ENCODE measurements around the gene SPTB. TPM values are rescaled to one million over a fixed set of nuclear protein-coding genes. Genes with fewer than 3 reads are reported as not detected.

Gene SPTB
- total and polyA plus RNA-seq, 10 of the 15 experiments (the other 5 are each of a cell fraction or from before 2014, with no cell fraction given) = under 0.01 to 0.04 (median 0.02) TPM; not detected in 4

DNA sequence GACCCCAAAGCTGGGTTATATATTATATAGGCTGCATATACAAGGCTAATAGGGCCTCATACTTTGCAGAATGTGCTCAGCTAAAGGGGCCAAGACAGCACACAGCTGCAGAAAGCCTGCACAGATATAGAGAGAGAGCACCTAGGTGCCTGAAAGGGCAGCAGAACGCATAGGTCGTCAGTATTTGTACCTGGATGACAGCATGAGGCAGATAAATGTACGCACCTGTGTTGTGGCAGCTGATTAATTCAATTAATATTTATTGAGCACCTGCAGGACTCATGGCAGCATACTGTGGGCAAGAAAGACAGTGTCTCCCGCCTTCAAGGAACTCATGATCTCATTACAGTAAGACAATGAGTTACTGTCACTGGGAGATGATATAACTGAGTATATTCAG is 33.4 kb downstream of the SPTB start:
- ATAC-seq (no peak), DNase-seq (ENCODE audit: low read depth, low spot score) (no peak), FAIRE-seq (no peak)
- intact Hi-C loops (cut with micrococcal nuclease; ENCODE audit: unreplicated experiment) = no loop called here
- no peak overlapping the region for H3K4me2 ChIP-seq (ENCODE audit: control insufficient read depth, insufficient read depth)
- no peak overlapping the region for H2AFZ ChIP-seq (ENCODE audit: control insufficient read depth, low read depth, low read length)
- H3K27ac ChIP-seq (ENCODE audit: control insufficient read depth, insufficient read depth) = no peak overlapping the region
- SMC1A ChIA-PET (ENCODE audit: uncharacterized antibody, unreplicated experiment) = interaction anchor here (1.2 to 2.0 kb wide), 4 partner anchors 19 to 46 kb away, joined by 3 to 5 read pairs (median 4); no protein-coding TSS in a partner anchor
- no peaks in the 10 kb centered on the region for H3K9me3 ChIP-seq (replicated peaks; ENCODE audit: control insufficient read depth, insufficient read depth, low read length)
- 88% methylated on average over 4 of the region's 4 CpGs for WGBS (ENCODE audit: insufficient coverage, insufficient replicate concordance, low lambda C conversion rate, missing lambda C conversion rate)
- H3K9ac ChIP-seq (ENCODE audit: control insufficient read depth, insufficient read depth, low read length) = no peak overlapping the region
- no peaks in the 10 kb centered on the region for H3K79me2 ChIP-seq (ENCODE audit: control insufficient read depth, insufficient read depth, low read length)
- BruUV-seq (replicated peaks) = no TSS peak
- H3K36me3 ChIP-seq (ENCODE audit: control insufficient read depth in 2 of 2, insufficient read depth in 2 of 2, low read length in 1 of 2) = no peaks in the 10 kb centered on the region
- H3K27me3 ChIP-seq (replicated peaks in 1 of 2; ENCODE audit: control insufficient read depth in 2 of 2, insufficient read depth in 2 of 2, low read length in 1 of 2) = no peaks in the 10 kb centered on the region; a peak in 1 of 4 replicates
- RAD21 ChIA-PET (ENCODE audit: unreplicated experiment) = no interaction called here
- peaks cover 19% of the 10 kb centered on the region for H3K4me1 ChIP-seq (ENCODE audit: control insufficient read depth, insufficient read depth, low read length)
- in situ Hi-C loops (cut with MboI) = no loop called here
- H4K20me1 ChIP-seq (ENCODE audit: control insufficient read depth, insufficient read depth) = no peaks in the 10 kb centered on the region
- no peak overlapping the region for H3K4me3 ChIP-seq
- TF ChIP-seq ZNF274 (IDR thresholded peaks at IDR 0.05; ENCODE audit: insufficient read depth, insufficient read length) (no peak), MAX (IDR thresholded peaks at IDR 0.05; ENCODE audit: low read depth, low read length) (no peak), MEF2A (IDR thresholded peaks at IDR 0.05; ENCODE audit: insufficient read depth, low read depth, low read length) (no peak), RUNX3 (IDR thresholded peaks at IDR 0.05; ENCODE audit: low read length) (no peak), GABPA (IDR thresholded peaks at IDR 0.05; ENCODE audit: low read depth) (no peak), USF1 (IDR thresholded peaks at IDR 0.05; ENCODE audit: borderline replicate concordance, extremely low read length, insufficient read depth, low read depth, low read length) (no peak), TCF12 (IDR thresholded peaks at IDR 0.05; ENCODE audit: low read depth, low read length) (no peak), HCFC1 (IDR thresholded peaks at IDR 0.05; ENCODE audit: low read length) (no peak), NFYA (IDR thresholded peaks at IDR 0.05; ENCODE audit: borderline replicate concordance, low read depth, low read length) (no peak)
- TF ChIP-seq, protein P1, sequence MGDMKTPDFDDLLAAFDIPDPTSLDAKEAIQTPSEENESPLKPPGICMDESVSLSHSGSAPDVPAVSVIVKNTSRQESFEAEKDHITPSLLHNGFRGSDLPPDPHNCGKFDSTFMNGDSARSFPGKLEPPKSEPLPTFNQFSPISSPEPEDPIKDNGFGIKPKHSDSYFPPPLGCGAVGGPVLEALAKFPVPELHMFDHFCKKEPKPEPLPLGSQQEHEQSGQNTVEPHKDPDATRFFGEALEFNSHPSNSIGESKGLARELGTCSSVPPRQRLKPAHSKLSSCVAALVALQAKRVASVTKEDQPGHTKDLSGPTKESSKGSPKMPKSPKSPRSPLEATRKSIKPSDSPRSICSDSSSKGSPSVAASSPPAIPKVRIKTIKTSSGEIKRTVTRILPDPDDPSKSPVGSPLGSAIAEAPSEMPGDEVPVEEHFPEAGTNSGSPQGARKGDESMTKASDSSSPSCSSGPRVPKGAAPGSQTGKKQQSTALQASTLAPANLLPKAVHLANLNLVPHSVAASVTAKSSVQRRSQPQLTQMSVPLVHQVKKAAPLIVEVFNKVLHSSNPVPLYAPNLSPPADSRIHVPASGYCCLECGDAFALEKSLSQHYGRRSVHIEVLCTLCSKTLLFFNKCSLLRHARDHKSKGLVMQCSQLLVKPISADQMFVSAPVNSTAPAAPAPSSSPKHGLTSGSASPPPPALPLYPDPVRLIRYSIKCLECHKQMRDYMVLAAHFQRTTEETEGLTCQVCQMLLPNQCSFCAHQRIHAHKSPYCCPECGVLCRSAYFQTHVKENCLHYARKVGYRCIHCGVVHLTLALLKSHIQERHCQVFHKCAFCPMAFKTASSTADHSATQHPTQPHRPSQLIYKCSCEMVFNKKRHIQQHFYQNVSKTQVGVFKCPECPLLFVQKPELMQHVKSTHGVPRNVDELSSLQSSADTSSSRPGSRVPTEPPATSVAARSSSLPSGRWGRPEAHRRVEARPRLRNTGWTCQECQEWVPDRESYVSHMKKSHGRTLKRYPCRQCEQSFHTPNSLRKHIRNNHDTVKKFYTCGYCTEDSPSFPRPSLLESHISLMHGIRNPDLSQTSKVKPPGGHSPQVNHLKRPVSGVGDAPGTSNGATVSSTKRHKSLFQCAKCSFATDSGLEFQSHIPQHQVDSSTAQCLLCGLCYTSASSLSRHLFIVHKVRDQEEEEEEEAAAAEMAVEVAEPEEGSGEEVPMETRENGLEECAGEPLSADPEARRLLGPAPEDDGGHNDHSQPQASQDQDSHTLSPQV (IDR thresholded peaks at IDR 0.05) = no peak
- CTCF ChIA-PET = no interaction called here
- POLR2A ChIA-PET = interaction anchor here (0.5 kb wide), 1 partner anchor 311 kb away, joined by 3 read pairs; no protein-coding TSS in a partner anchor
